ENCODE results near the gene GPR157.

Gene GPR157

GRCh38 chr1:9070486-9070885 lies 58.4 kb downstream of the GPR157 start:
- TF ChIP-seq EGR1 (IDR thresholded peaks at IDR 0.05), result no peak
- TF ChIP-seq USF1 (IDR thresholded peaks at IDR 0.05), result no peak
- no peak for TF ChIP-seq MAX (IDR thresholded peaks at IDR 0.05)
- no peak for TF ChIP-seq FOXM1 (IDR thresholded peaks at IDR 0.05; ENCODE audit: borderline replicate concordance, low read depth)
- TF ChIP-seq TAF1 (IDR thresholded peaks at IDR 0.05; ENCODE audit: low read depth), result no peak
- TF ChIP-seq TEAD4 (IDR thresholded peaks at IDR 0.05), result no peak
- TF ChIP-seq REST (IDR thresholded peaks at IDR 0.05; ENCODE audit: low read depth), result no peak
- no peak for TF ChIP-seq TCF12 (IDR thresholded peaks at IDR 0.05; ENCODE audit: low read depth)
- TF ChIP-seq EP300 (IDR thresholded peaks at IDR 0.05; ENCODE audit: borderline replicate concordance), result no peak
- no peak for TF ChIP-seq RAD21 (IDR thresholded peaks at IDR 0.05; ENCODE audit: low read depth)
- TF ChIP-seq ZBTB7A (IDR thresholded peaks at IDR 0.05; ENCODE audit: low read depth), result no peak
- TF ChIP-seq CEBPB (IDR thresholded peaks at IDR 0.05), result no peak
- TF ChIP-seq CREB1 (IDR thresholded peaks at IDR 0.05; ENCODE audit: low read depth), result no peak
- TF ChIP-seq NFIC (IDR thresholded peaks at IDR 0.05), result no peak
- no peak for TF ChIP-seq YY1 (IDR thresholded peaks at IDR 0.05; ENCODE audit: low read depth)

DNA sequence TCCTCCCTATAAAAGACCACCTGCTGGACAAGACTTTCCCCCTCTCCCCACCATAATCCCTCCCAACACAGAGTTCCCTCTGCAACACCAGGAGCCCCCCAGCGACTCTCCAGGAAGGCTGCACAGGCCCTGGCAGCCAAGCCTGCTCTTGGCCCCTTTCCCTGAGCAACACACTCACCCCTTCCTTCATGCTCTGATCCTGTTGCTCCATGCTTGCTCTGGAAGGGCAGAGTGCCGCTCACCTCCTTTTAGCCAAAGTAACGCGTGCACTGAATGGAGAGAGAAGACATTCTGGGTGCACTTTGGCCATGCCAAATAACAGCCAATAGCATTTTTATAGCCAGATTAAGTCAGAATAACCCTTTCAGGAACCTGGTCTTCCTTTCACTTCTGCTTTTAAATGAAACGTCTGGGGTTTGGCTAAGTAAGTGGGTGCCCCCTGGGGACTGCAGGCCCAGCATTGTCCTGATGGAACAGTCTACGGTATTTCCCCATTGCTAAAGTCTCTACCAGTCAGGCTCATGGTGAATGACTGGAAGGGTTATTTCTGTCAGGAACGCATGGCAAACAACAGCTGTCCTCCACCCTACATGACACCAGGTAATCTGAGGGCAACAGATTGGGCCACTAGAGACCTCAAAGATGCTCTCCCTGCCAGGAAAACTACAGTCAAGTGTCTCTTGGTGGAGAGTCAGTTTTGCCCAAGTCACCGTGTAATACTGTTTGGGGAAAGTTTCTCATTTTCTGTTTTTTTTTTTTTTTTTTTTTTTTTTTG lies 59.4 kb downstream of the GPR157 start, which contains the start of gene SLC2A5:
SLC2A5 (minus strand) TSS at position 310 of the 775 bp plus-strand sequence; CDS start at position 211, 99 bp downstream.
- TF ChIP-seq RAD21 (IDR thresholded peaks at IDR 0.05; ENCODE audit: low read depth) (no peak), REST (IDR thresholded peaks at IDR 0.05; ENCODE audit: low read depth) (no peak), EGR1 (IDR thresholded peaks at IDR 0.05) (no peak), EP300 (IDR thresholded peaks at IDR 0.05; ENCODE audit: borderline replicate concordance) (no peak), FOXM1 (IDR thresholded peaks at IDR 0.05; ENCODE audit: borderline replicate concordance, low read depth) (no peak), ZBTB7A (IDR thresholded peaks at IDR 0.05; ENCODE audit: low read depth) (no peak), USF1 (IDR thresholded peaks at IDR 0.05) (no peak), NFIC (IDR thresholded peaks at IDR 0.05) (no peak)

- TF ChIP-seq MAX (IDR thresholded peaks at IDR 0.05) (no peak), FOXM1 (IDR thresholded peaks at IDR 0.05; ENCODE audit: borderline replicate concordance, low read depth) (no peak), TAF1 (IDR thresholded peaks at IDR 0.05; ENCODE audit: low read depth) (no peak), TCF12 (IDR thresholded peaks at IDR 0.05; ENCODE audit: low read depth) (no peak), CEBPB (IDR thresholded peaks at IDR 0.05) (no peak), TEAD4 (IDR thresholded peaks at IDR 0.05) (no peak), ZBTB7A (IDR thresholded peaks at IDR 0.05; ENCODE audit: low read depth) (no peak), USF1 (IDR thresholded peaks at IDR 0.05) (no peak)
These were observed 59.9 kb downstream of the GPR157 start for GRCh38 chr1:9068981-9069325.

- no peak for TF ChIP-seq FOXM1 (IDR thresholded peaks at IDR 0.05; ENCODE audit: borderline replicate concordance, low read depth)
- TF ChIP-seq USF1 (IDR thresholded peaks at IDR 0.05), result no peak
- no peak for TF ChIP-seq CEBPB (IDR thresholded peaks at IDR 0.05)
- TF ChIP-seq MAX (IDR thresholded peaks at IDR 0.05), result no peak
- TF ChIP-seq EP300 (IDR thresholded peaks at IDR 0.05; ENCODE audit: borderline replicate concordance), result no peak
- no peak for TF ChIP-seq EGR1 (IDR thresholded peaks at IDR 0.05)
- no peak for TF ChIP-seq CREB1 (IDR thresholded peaks at IDR 0.05; ENCODE audit: low read depth)
- no peak for TF ChIP-seq RAD21 (IDR thresholded peaks at IDR 0.05; ENCODE audit: low read depth)
- TF ChIP-seq TAF1 (IDR thresholded peaks at IDR 0.05; ENCODE audit: low read depth), result no peak
- no peak for TF ChIP-seq REST (IDR thresholded peaks at IDR 0.05; ENCODE audit: low read depth)
- no peak for TF ChIP-seq TCF12 (IDR thresholded peaks at IDR 0.05; ENCODE audit: low read depth)
- no peak for TF ChIP-seq ZBTB7A (IDR thresholded peaks at IDR 0.05; ENCODE audit: low read depth)
- TF ChIP-seq YY1 (IDR thresholded peaks at IDR 0.05; ENCODE audit: low read depth), result no peak
These were observed 61.7 kb downstream of the GPR157 start for GRCh38 chr1:9066945-9067807.

Measured in Ishikawa (cell line).